Heart left ventricle (tissue), 16 donors: ENCODE results near the gene NVL. TPM values are rescaled to one million over a fixed set of nuclear protein-coding genes. Genes with fewer than 3 reads are reported as not detected.

ENCODE experiments used
- ATAC-seq, 4 donors: fragments of 200-7000 bp; cut with Tn5 transposase; one replicate each; pipeline ENCODE4 v1.9.1; 2020 to 2022; ENCODE audit warnings: moderate library complexity in 4 of 4, mild to moderate bottlenecking in 3 of 4, moderate number of reproducible peaks in 1 of 4
- DNase-seq, 5 donors: peaks; one replicate each; pipeline ENCODE4 v3.0.0-alpha.2; 2020
- H3K27ac ChIP-seq, 12 donors: fragments of 200-600 bp; sonication (generic) in 4 of 12; one replicate each; pipeline versions ENCODE4 v1.5.0 to v1.8.0; 2016 to 2022; ENCODE audit warnings: mild to moderate bottlenecking in 2 of 12
- H3K27me3 ChIP-seq, 9 donors: fragments of 200-600 bp; sonication (generic) in 2 of 9; one replicate each; pipeline versions ENCODE4 v1.5.1 to v1.8.0; 2016 to 2022; ENCODE audit warnings: mild to moderate bottlenecking in 3 of 9
- H3K36me3 ChIP-seq, 9 donors: fragments of 200-600 bp; sonication (generic) in 2 of 9; one replicate each; pipeline versions ENCODE4 v1.5.0 to v1.8.0; 2018 to 2022; ENCODE audit warnings: mild to moderate bottlenecking in 2 of 9
- H3K4me1 ChIP-seq, 12 donors: fragments of 200-600 bp; sonication (generic) in 4 of 12; one replicate each; pipeline versions ENCODE4 v1.5.0 to v1.8.0; 2016 to 2022; ENCODE audit warnings: mild to moderate bottlenecking in 3 of 12
- H3K4me3 ChIP-seq, 12 donors: fragments of 200-600 bp; sonication (generic) in 4 of 12; one replicate each; pipeline versions ENCODE4 v1.5.0 to v1.8.0; 2017 to 2022; ENCODE audit warnings: mild to moderate bottlenecking in 9 of 12, moderate library complexity in 4 of 12
- H3K9me3 ChIP-seq, 12 donors: fragments of 200-600 bp; sonication (generic) in 4 of 12; one replicate each; pipeline versions ENCODE4 v1.5.0 to v1.8.0; 2016 to 2022; ENCODE audit warnings: mild to moderate bottlenecking in 1 of 12
- CTCF ChIP-seq, 12 donors: fragments of 200-600 bp; sonication (generic) in 4 of 12; IDR thresholded peaks; one replicate each; pipeline versions ENCODE4 v1.5.0 to v1.8.0; 2018 to 2022; ENCODE audit warnings: antibody characterized with exemption in 12 of 12, mild to moderate bottlenecking in 5 of 12
- POLR2A ChIP-seq, 2 donors: fragments of 450-650 bp; IDR thresholded peaks; one replicate each; pipeline ENCODE4 v1.6.1; 2017; ENCODE audit warnings: antibody characterized with exemption in 2 of 2, mild to moderate bottlenecking in 2 of 2, moderate library complexity in 2 of 2
- WGBS, 4 donors: extraction: QIAGEN DNeasy Blood & Tissue Kit in 2 of 4; methylation state at CpG; one replicate each; pipeline versions ENCODE4 v1.1.5 to v1.1.7; 2013 to 2018; 5-methylcytosine and 5-hydroxymethylcytosine counted together
- intact Hi-C, 10 donors: fragments of 100-400 bp; cut with DNase I; formaldehyde crosslinking; loops; one replicate each; pipeline versions ENCODE4 v1.11.1 to v1.14.2; 2022
- polyA plus RNA-seq, 2 donors: library from polyadenylated mRNA; stranded (reverse); fragments of 200-250 nt; gene quantifications; one replicate each; pipeline ENCODE4 v1.2.3, GENCODE V29; 2013
- total RNA-seq, 9 donors: library from RNA; depleted of rRNA in 2 of 9; stranded (reverse); fragments of >200 nt in 2 of 9; fragmentation: NEBNext Ultra II Directional in 3 of 9; extraction: Animal tissue kit (Norgen Biotek cat#: 25700) in 3 of 9; gene quantifications; one replicate each; pipeline versions ENCODE4 v1.1.0 to v1.2.4, GENCODE V29; 2016 to 2023
- donor health status: ischemic (EF 13 %, LVEDD 7.1; RV severe dilation, severe dysfunction).
- donor health status: healthy with polysubstance abuse.
- donor health status: DM: no; HTN: yes; CAD: no.
- donor health status: DM: no; HTN: no; CAD: no.
- donor health status: ischemic (EF 25% LVEDD 6.9; RV normal size, moderate dysfunction).
- donor health status: ischemic (EF 25% LVEDD 5.7; RV mildly dilated, moderate dysfunction).
- donor health status: healthy.
- donor health status: DM: yes; HTN: yes; CAD: no.
- donor health status: ischemic (EF 35%, LVEDD 5.7; RV mildly dilated, moderate dysfunction).
- donor health status: nonischemic (EF 11% LVEDD 7.7; RV severe dilation, severe dysfunction).
- donor health status: DM: yes; HTN: yes; CAD: no.
- donor health status: PGD.
- donor health status: ischemic (EF 29% LVEDD 5.4; RV normal size, mild dysfunction).
- donor health status: nonischemic (EF 23%, LVEDD 6.1; RV moderate dilation, normal function).

Gene NVL
- total and polyA plus RNA-seq, 11 donors = 4.8 to 14.8 (median 9.3) TPM

- intact Hi-C loops = loop anchor here in 1 of 10 donors (10.0 kb wide), 1 partner anchor 72 kb away; no protein-coding TSS in a partner anchor
- H3K36me3 ChIP-seq = peaks cover 0 to 100% (median 95%) of the 10 kb centered on the region in 9 donors
- DNase-seq (no peak), ATAC-seq (no peak)
- TF ChIP-seq CTCF (IDR thresholded peaks at IDR 0.05) (no peak), POLR2A (IDR thresholded peaks at IDR 0.05) (no peak)
- H3K4me1 ChIP-seq = no peaks in the 10 kb centered on the region
- H3K9me3 ChIP-seq = no peaks in the 10 kb centered on the region
- WGBS, 4 donors = 84 to 89% (median 86%) methylated on average over 3 of the region's 3 CpGs
- no peak overlapping the region for H3K27ac ChIP-seq
- H3K4me3 ChIP-seq = no peak overlapping the region
- no peaks in the 10 kb centered on the region for H3K27me3 ChIP-seq
Measured at GRCh38 chr1:224292419-224292818, 37.6 kb downstream of the NVL start.

- WGBS, 4 donors = 89 to 95% (median 93%) methylated on average over 1 of the region's 1 CpG
Measured at GRCh38 chr1:224289396-224289795, 40.6 kb downstream of the NVL start.

GRCh38 chr1:224287714-224288113, 42.3 kb downstream of the NVL start:
- intact Hi-C loops = no loop called here
- no peaks in the 10 kb centered on the region for H3K9me3 ChIP-seq
- no peak overlapping the region for H3K27ac ChIP-seq
- no peaks in the 10 kb centered on the region for H3K4me1 ChIP-seq
- WGBS, 4 donors = 82 to 87% (median 85%) methylated on average over 2 of the region's 2 CpGs
- TF ChIP-seq CTCF (IDR thresholded peaks at IDR 0.05) (no peak), POLR2A (IDR thresholded peaks at IDR 0.05) (no peak)
- ATAC-seq (no peak), DNase-seq (no peak)
- peaks cover 0 to 100% (median 93%) of the 10 kb centered on the region in 9 donors for H3K36me3 ChIP-seq
- no peaks in the 10 kb centered on the region for H3K27me3 ChIP-seq
- H3K4me3 ChIP-seq = no peak overlapping the region

More at GRCh38 chr1:224289396-224289795, 40.6 kb downstream of the NVL start:
- peaks cover 0 to 100% (median 95%) of the 10 kb centered on the region in 9 donors for H3K36me3 ChIP-seq
- DNase-seq = no peak
- H3K27ac ChIP-seq = no peak overlapping the region
- H3K9me3 ChIP-seq = no peaks in the 10 kb centered on the region
- TF ChIP-seq POLR2A (IDR thresholded peaks at IDR 0.05) (no peak), CTCF (IDR thresholded peaks at IDR 0.05) (no peak)
- no peaks in the 10 kb centered on the region for H3K4me1 ChIP-seq
- intact Hi-C loops = no loop called here
- no peaks in the 10 kb centered on the region for H3K27me3 ChIP-seq
- H3K4me3 ChIP-seq = no peak overlapping the region
- no peak for ATAC-seq

- H3K27me3 ChIP-seq = no peaks in the 10 kb centered on the region
- TF ChIP-seq CTCF (IDR thresholded peaks at IDR 0.05) (no peak), POLR2A (IDR thresholded peaks at IDR 0.05) (no peak)
- 96 to 99% (median 97%) methylated on average over 3 of the region's 3 CpGs for WGBS, 4 donors
- DNase-seq = no peak
- intact Hi-C loops = no loop called here
- no peaks in the 10 kb centered on the region for H3K9me3 ChIP-seq
- H3K36me3 ChIP-seq = peaks cover 0 to 88% (median 79%) of the 10 kb centered on the region in 9 donors
- H3K4me3 ChIP-seq = no peak overlapping the region
- H3K27ac ChIP-seq = no peak overlapping the region
- no peak for ATAC-seq
- no peaks in the 10 kb centered on the region for H3K4me1 ChIP-seq
Measured at GRCh38 chr1:224282140-224282539, 47.8 kb downstream of the NVL start.
